Measurements from ENCODE around the gene NSG1.

DNA sequence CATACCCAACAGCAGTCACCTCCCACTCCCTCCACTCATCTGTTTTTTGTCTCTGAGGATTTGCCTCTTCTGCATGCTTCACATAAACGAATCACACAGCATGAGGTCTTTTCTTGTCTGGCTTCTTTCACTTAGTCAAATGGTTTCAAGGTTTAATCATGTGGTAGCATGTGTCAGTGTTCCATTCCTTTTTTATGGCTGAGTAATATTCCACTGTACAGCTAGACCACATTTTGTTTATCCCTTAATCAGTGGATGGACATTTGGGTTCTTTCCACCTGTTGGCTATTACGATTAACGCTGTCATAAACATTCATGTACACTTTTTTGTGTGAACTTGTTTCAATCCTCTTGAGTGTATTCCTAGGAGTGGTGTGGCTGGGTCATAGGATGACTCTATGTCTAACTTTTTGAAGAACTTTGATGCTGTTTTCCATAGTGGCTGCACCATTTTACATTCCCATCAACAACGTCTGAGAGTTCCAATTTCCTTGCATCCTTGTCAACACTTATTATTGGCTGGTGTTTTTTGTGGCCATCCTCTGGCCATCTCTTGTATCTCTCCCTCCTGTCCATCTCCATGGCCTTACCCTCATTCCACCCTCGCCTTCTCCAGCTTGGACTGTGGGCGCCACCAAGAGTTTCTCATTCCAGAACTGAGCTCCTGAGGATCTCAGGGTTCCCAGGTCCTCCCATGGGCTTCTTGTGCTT, 12.4 kb upstream of the NSG1 start:
- TF ChIP-seq POLR2A (IDR thresholded peaks at IDR 0.05; ENCODE audit: low read depth, low read length): no peak
- TF ChIP-seq MYC (IDR thresholded peaks at IDR 0.05; ENCODE audit: low read depth, low read length): no peak
- TF ChIP-seq, protein P1, sequence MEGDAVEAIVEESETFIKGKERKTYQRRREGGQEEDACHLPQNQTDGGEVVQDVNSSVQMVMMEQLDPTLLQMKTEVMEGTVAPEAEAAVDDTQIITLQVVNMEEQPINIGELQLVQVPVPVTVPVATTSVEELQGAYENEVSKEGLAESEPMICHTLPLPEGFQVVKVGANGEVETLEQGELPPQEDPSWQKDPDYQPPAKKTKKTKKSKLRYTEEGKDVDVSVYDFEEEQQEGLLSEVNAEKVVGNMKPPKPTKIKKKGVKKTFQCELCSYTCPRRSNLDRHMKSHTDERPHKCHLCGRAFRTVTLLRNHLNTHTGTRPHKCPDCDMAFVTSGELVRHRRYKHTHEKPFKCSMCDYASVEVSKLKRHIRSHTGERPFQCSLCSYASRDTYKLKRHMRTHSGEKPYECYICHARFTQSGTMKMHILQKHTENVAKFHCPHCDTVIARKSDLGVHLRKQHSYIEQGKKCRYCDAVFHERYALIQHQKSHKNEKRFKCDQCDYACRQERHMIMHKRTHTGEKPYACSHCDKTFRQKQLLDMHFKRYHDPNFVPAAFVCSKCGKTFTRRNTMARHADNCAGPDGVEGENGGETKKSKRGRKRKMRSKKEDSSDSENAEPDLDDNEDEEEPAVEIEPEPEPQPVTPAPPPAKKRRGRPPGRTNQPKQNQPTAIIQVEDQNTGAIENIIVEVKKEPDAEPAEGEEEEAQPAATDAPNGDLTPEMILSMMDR (IDR thresholded peaks at IDR 0.05; ENCODE audit: extremely low read depth in 1 of 2, insufficient read depth in 1 of 2, low read depth in 1 of 2, low read length in 2 of 2): no peak
- no peak for TF ChIP-seq EZH2 (IDR thresholded peaks at IDR 0.05; ENCODE audit: borderline replicate concordance, low read depth, low read length, severe bottlenecking)
- no peak for TF ChIP-seq FOS (IDR thresholded peaks at IDR 0.05; ENCODE audit: borderline replicate concordance, insufficient read depth, low read length)
- TF ChIP-seq POLR2AphosphoS5 (IDR thresholded peaks at IDR 0.05; ENCODE audit: insufficient read depth, low read depth, low read length): no peak
- no peak for TF ChIP-seq GATA2 (IDR thresholded peaks at IDR 0.05; ENCODE audit: insufficient read depth, insufficient read length, low read depth, low read length)
- no peak for TF ChIP-seq JUN (IDR thresholded peaks at IDR 0.05; ENCODE audit: borderline replicate concordance, insufficient read depth, insufficient read length, low read depth)
- TF ChIP-seq, protein P2, sequence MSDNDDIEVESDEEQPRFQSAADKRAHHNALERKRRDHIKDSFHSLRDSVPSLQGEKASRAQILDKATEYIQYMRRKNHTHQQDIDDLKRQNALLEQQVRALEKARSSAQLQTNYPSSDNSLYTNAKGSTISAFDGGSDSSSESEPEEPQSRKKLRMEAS (IDR thresholded peaks at IDR 0.05; ENCODE audit: insufficient read depth, insufficient read length): no peak

Data from endothelial cell of umbilical vein (primary cell).